Loucy (cell line): ENCODE data around the gene ATP13A3.

Source experiments
- CTCF ChIP-seq: fragments of 200-600 bp; sonication (generic); conservative IDR thresholded peaks from 2 replicates; pipeline ENCODE4 v1.5.1; 2014; ENCODE audit warnings: mild to moderate bottlenecking, antibody characterized with exemption, low read length
- EZH2phosphoT487 ChIP-seq: fragments of 200-600 bp; IDR thresholded peaks from 2 replicates; pipeline ENCODE4 v1.6.1; 2018; ENCODE audit warnings: antibody characterized with exemption, mild to moderate bottlenecking, moderate library complexity, borderline replicate concordance

DNA sequence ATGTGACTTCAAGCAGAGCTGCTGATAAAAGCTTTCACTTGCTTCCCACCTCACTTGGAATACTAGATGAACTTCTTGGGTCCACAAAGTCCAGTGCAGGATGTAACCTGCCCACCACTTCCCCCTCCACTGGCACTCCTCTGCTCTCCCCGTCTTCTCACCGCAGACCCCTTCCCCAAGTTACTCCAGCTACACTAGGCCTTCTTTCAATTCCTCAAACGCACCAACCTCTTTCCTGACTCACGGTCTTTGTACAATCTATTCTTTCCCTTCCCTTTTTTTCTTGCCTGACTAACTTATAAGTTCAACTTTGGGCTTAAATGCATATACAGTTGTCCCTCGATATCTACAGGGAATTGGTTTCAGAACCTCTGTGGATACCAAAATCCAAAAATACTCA, 5.2 kb upstream of the ATP13A3 start:
- TF ChIP-seq CTCF, result no peak
- no peak for TF ChIP-seq EZH2phosphoT487
